D721Med (cell line): ENCODE measurements around the gene NCBP3.

Experiments
- DNase-seq: peaks from one replicate; pipeline ENCODE4 v3.0.0; 2011; ENCODE audit warnings: low spot score; ENCODE audit not compliant: insufficient read length
- FAIRE-seq: peaks from 2 replicates; lab custom pipeline; 2011; peaks lifted over from hg19 to GRCh38; lab: Jason Lieb, UNC
- TF ChIP-seq, protein P1 (sequence below): IDR thresholded peaks from 2 replicates; pipeline ENCODE4 v1.5.1; 2012; ENCODE audit warnings: mild to moderate bottlenecking, control low read depth; ENCODE audit not compliant: insufficient read depth; ENCODE audit errors: missing control alignments

NCBP3 gene, protein sequence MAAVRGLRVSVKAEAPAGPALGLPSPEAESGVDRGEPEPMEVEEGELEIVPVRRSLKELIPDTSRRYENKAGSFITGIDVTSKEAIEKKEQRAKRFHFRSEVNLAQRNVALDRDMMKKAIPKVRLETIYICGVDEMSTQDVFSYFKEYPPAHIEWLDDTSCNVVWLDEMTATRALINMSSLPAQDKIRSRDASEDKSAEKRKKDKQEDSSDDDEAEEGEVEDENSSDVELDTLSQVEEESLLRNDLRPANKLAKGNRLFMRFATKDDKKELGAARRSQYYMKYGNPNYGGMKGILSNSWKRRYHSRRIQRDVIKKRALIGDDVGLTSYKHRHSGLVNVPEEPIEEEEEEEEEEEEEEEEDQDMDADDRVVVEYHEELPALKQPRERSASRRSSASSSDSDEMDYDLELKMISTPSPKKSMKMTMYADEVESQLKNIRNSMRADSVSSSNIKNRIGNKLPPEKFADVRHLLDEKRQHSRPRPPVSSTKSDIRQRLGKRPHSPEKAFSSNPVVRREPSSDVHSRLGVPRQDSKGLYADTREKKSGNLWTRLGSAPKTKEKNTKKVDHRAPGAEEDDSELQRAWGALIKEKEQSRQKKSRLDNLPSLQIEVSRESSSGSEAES

DNA sequence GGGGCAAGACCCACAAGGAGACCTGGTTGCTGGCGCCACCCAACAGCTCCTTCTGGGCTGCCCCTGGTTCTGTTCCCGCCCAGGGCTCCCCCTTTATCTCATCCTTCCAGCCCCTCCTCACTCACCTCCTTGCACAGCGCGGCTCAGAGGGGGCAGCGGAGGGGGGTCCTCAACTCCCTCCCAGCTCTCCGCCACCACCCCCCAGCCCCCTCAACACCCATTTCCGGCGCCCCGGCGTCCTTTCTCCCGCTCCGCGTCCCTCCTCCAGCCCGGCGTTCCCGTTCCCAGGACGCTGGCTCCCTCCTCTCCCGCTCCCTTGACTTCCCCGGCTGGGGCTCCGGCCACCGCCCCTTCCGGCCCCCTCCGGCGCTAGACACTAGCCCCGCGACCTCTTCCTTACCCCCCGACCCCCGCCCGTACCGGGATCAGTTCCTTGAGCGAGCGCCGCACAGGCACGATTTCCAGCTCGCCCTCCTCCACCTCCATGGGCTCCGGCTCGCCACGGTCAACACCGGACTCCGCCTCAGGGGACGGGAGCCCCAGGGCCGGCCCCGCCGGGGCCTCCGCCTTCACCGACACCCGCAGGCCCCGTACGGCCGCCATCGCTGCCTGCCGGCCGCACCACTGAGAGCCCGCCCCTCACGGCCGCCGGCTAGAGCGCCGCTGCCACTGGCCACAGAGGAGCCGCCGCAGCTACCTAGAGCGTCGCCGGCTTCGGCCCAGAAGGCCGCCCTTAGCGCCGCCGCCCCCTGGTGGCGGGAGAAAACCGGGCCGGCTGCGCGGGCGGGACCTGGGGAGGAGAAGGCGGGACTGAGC, at the start of gene NCBP3:
Gene NCBP3 (minus strand): TSS at position 626 of the 816 bp plus-strand sequence. CDS start 23 bp downstream, at position 603.
- DNase-seq: peak; percentile 94
- TF ChIP-seq, protein P1, sequence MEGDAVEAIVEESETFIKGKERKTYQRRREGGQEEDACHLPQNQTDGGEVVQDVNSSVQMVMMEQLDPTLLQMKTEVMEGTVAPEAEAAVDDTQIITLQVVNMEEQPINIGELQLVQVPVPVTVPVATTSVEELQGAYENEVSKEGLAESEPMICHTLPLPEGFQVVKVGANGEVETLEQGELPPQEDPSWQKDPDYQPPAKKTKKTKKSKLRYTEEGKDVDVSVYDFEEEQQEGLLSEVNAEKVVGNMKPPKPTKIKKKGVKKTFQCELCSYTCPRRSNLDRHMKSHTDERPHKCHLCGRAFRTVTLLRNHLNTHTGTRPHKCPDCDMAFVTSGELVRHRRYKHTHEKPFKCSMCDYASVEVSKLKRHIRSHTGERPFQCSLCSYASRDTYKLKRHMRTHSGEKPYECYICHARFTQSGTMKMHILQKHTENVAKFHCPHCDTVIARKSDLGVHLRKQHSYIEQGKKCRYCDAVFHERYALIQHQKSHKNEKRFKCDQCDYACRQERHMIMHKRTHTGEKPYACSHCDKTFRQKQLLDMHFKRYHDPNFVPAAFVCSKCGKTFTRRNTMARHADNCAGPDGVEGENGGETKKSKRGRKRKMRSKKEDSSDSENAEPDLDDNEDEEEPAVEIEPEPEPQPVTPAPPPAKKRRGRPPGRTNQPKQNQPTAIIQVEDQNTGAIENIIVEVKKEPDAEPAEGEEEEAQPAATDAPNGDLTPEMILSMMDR: peak; percentile 47
- FAIRE-seq: no peak

DNA sequence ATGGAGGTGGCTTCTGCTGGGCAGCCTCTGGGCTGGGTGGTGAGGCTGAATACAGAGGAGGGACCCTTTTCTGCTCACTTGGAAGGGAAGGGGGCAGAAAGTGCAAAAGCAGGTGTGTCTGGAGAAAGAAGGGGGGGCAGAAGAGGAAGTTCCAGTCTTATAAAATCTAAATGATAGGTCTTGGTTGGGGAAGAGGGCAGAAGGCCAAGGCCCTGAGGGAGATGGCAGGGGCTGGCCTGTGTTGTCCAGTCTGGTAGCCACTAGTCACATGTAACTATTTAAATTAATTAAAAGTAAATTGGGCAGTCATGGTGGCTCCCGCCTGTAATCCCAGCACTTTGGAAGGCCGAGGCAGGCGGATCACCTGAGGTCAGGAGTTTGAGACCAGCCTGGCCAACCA, 49.3 kb upstream of the NCBP3 start:
- DNase-seq (no peak), FAIRE-seq (no peak)
- TF ChIP-seq, protein P1: no peak

DNA sequence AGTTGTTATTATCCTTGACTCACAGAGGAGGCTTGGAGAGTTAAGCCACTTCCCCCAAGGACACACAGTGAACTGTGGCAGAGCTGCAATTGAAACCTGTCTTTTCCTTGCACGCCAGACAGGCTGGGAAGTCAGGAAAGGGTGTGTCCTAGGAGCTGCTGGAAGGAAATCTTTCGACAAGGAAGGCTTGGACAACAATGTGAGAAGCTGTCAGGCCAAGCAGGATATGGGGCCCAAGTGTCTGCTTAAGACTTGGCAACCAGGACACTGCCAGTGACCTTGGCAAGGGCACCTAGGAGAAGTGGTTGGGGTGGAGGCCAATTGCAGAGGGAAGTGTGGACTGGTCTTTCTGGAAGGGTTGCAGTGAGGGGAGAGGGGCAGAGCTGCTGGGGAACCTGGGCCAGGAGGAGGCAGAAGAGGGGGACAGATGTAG, 48.9 kb upstream of the NCBP3 start:
- FAIRE-seq: no peak
- DNase-seq: no peak
- TF ChIP-seq, protein P1: no peak

DNA sequence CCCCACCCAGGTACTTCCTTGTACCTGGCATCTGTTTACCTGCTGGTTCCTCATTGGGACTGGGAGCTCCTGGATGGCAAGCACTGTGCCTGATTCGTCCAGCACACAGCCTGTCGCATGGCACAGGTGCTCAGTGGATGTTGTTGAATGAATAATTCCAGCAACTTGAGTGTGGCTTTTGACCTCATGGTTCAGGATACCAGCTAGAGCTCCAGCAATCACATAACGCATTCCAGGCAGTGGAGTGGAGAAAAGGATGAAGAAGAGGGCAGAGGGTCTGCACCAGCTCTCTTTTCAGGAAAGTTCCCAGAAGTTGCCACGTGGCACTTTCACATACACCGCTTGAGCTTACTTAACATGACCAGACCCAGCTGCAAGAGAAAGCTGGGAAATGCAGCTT, 48.1 kb upstream of the NCBP3 start:
- TF ChIP-seq, protein P1: no peak
- no peak for DNase-seq
- FAIRE-seq: no peak

DNA sequence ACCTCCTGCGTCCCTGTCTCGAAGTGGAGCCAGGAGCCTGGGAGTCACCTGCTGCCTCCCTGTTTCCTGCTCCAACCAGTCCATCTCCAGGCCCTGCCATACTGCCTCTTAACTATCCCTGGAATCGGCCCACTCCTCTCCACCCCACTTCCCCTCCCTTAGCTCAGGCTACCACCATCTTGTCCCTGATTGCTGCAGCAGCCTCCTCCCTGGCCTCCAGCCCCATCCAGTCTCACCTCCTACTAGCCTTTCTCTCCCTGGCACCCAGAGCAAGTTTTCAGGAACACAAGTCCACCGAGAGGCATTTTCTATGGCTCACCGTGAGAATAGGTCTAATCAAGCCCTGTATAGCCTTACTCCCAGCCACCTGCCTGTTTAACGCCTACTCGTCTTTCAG, 47.7 kb upstream of the NCBP3 start:
- FAIRE-seq: no peak
- TF ChIP-seq, protein P1: no peak
- DNase-seq: no peak

DNA sequence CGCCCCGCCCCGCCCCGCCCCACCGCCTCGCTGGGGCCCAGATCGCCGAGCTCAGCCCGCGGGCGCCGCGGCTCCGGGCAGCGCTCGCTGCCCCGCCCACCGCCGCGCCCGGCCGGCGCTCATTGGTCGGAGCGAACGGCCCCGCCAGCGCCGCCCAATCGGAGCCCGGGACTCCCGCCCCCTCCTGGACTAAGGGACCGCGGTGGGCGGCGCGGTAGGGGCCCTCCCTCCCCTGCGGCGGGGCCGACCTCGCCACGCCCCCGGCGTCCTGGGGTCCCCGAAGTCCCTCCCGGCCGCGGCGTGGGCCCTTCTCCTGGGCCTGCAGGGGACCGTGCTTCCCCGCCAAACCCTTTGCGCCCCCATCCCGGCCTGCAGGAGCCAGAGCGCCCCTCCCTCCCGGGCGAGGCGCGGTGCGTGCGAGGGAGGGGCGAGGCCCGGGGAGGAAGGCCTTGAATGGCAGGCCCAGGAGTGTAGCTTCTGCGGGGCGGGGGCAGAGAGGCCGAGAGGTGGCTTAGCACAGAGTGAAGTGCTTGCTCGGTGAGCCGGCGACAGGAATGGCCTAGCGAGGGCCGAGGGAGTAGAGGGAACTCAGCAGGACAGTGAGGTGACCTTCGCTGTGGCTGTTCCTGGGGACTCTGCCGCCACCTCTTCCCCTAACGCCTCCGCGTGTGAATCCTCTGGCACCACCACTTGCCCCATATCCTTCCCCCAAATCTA, 47.1 kb upstream of the NCBP3 start, which contains the start of gene CAMKK1:
Gene CAMKK1 (minus strand): TSS at position 51 of the 717 bp plus-strand sequence. CDS start 7,366 bp downstream, outside the sequence.
- DNase-seq: peak; percentile 91
- no peak for FAIRE-seq
- TF ChIP-seq, protein P1: no peak
